Measurements from ENCODE around the gene NPW. TPM values are rescaled to one million over a fixed set of nuclear protein-coding genes. Genes with fewer than 3 reads are reported as not detected.

The NPW gene
- total RNA-seq, 1 experiment from 2014 or later: 7.1 TPM

DNA sequence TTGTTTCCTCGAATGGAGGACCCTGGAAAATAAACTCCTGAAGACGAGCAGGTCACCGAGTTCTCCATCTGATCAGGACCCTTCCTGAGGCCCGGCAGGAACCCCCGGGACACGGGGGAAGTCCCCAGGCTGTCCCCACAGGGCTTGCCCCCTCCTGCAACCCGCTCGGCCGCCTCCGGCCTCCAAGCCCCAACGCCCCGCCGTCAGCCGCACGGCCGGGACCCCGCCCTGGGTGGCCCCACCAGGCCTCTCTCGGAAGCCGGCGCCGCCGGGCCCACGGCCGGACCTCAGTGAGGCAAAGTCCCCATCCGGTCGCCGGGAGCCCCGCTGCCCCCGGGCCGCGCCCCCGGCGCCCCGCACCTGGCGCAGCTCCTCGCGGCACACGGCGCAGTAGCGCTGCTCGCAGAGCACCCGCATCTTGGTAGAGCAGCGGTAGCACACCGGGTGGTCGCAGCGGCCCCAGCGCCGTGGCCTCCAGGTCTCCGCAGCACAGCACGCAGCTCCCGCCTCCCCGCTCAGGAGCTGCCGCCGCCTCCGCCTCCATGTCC is 10.3 kb upstream of the NPW start:
- H4K20me1 ChIP-seq (ENCODE audit: control insufficient read depth, insufficient read depth, insufficient read length): no peaks in the 10 kb centered on the region
- TF ChIP-seq, protein P1, sequence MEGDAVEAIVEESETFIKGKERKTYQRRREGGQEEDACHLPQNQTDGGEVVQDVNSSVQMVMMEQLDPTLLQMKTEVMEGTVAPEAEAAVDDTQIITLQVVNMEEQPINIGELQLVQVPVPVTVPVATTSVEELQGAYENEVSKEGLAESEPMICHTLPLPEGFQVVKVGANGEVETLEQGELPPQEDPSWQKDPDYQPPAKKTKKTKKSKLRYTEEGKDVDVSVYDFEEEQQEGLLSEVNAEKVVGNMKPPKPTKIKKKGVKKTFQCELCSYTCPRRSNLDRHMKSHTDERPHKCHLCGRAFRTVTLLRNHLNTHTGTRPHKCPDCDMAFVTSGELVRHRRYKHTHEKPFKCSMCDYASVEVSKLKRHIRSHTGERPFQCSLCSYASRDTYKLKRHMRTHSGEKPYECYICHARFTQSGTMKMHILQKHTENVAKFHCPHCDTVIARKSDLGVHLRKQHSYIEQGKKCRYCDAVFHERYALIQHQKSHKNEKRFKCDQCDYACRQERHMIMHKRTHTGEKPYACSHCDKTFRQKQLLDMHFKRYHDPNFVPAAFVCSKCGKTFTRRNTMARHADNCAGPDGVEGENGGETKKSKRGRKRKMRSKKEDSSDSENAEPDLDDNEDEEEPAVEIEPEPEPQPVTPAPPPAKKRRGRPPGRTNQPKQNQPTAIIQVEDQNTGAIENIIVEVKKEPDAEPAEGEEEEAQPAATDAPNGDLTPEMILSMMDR (conservative IDR thresholded peaks at IDR 0.05): no peak
- H3K23me2 ChIP-seq (ENCODE audit: insufficient read length, low read depth, low read length, poor library complexity, severe bottlenecking): peaks cover 11% of the 10 kb centered on the region
- no peak overlapping the region for H4K8ac ChIP-seq (replicated peaks; ENCODE audit: insufficient read length, low read depth, low read length)
- H2BK120ac ChIP-seq (ENCODE audit: low read depth, low read length, poor library complexity, severe bottlenecking): no peak overlapping the region
- no peaks in the 10 kb centered on the region for H3K27me3 ChIP-seq (ENCODE audit: insufficient read depth, low read length)
- H3K4me1 Mint-ChIP-seq: peaks cover 21 to 34% of the 10 kb centered on the region in 2 experiments
- no peaks in the 10 kb centered on the region; the same call in 1 of the 2 replicates for H3K27me3 Mint-ChIP-seq (ENCODE audit: low read depth)
- no peak overlapping the region for H2BK5ac ChIP-seq (ENCODE audit: insufficient read length, low read length)
- no peak overlapping the region for H3K23ac ChIP-seq (ENCODE audit: insufficient read length, low read depth, low read length)
- H3K9ac ChIP-seq (ENCODE audit: extremely low read depth, insufficient read length, low read length): peak overlapping the region; percentile 83
- peaks cover 5 to 16% (median 12%) of the 10 kb centered on the region in 3 experiments for H3K36me3 Mint-ChIP-seq (ENCODE audit: insufficient read depth in 1 of 3, low read depth in 3 of 3)
- no peak overlapping the region for H4K5ac ChIP-seq (ENCODE audit: insufficient read length, low read depth, low read length)
- H3K4me1 ChIP-seq (ENCODE audit: insufficient read depth, low read length): peaks cover 6% of the 10 kb centered on the region; the same call in 1 of the 2 replicates
- H3K14ac ChIP-seq (ENCODE audit: insufficient read depth, low read length): 0 out of 2 replicates have a peak overlapping the region, but pooled peaks have one; percentile 25
- no peak overlapping the region for H2AK5ac ChIP-seq (ENCODE audit: insufficient read length, low read length)
- no peak overlapping the region for H3K4ac ChIP-seq (ENCODE audit: low read depth, low read length)
- no peak overlapping the region for H3K56ac ChIP-seq (ENCODE audit: insufficient read length, low read depth, low read length)
- no peak overlapping the region for H3K18ac ChIP-seq (ENCODE audit: insufficient read length, low read depth, low read length)
- no peak overlapping the region for H2BK15ac ChIP-seq (ENCODE audit: low read depth, low read length)
- no peak overlapping the region for H2AFZ ChIP-seq (ENCODE audit: low read length)
- H3K4me3 Mint-ChIP-seq: peak overlapping the region; percentile 78 to 81
- DNase-seq: no peak
- no peak overlapping the region for H3K27ac ChIP-seq (ENCODE audit: insufficient read length, low read depth, low read length)
- H3K27ac Mint-ChIP-seq: no peak overlapping the region
- no peaks in the 10 kb centered on the region for H3K9me3 ChIP-seq (ENCODE audit: control insufficient read depth, low read depth, low read length)
- no peak overlapping the region for H2BK12ac ChIP-seq (ENCODE audit: insufficient read length, low read depth, low read length)
- peak overlapping the region; percentile 73 for H3K4me2 ChIP-seq (ENCODE audit: insufficient read depth, insufficient read length, low read length)
- H4K91ac ChIP-seq (ENCODE audit: insufficient read length, low read depth, low read length): no peak overlapping the region
- H2BK20ac ChIP-seq (ENCODE audit: low read depth, low read length, poor library complexity, severe bottlenecking): no peak overlapping the region
- H3K9me3 Mint-ChIP-seq: no peaks in the 10 kb centered on the region; a peak in 1 of 5 replicates
- no CpG with 5 or more reads among the region's 55 CpGs for WGBS (ENCODE audit: extremely low coverage, insufficient read length, low lambda C conversion rate)
- peaks cover 26% of the 10 kb centered on the region; the same call in 1 of the 2 replicates for H3K79me2 ChIP-seq (ENCODE audit: insufficient read depth, low read length)
- no peak overlapping the region for H3T11ph ChIP-seq (ENCODE audit: low read length)
- H3K79me1 ChIP-seq (ENCODE audit: insufficient read depth, low read depth, low read length, poor library complexity, severe bottlenecking): peaks cover 21% of the 10 kb centered on the region

Measured in H9 (cell line).